SK-N-SH treated with all-trans-retinoic acid at 6 μM for 48 hours (cell line): ENCODE measurements around the gene TCERG1.

ENCODE experiments used
- ATAC-seq: fragments of 200-7000 bp; cut with Tn5 transposase; 3 replicates; pipeline ENCODE4 v1.9.1; 2020; ENCODE audit warnings: mild to moderate bottlenecking, moderate library complexity
- BACH2 ChIP-seq: fragments of 250-450 bp; sonication (Bioruptor Pico); IDR thresholded peaks from 2 replicates; pipeline ENCODE4 v1.9.0; 2021; ENCODE audit warnings: mild to moderate bottlenecking, borderline replicate concordance
- CSDC2 ChIP-seq: fragments of 250-450 bp; sonication (Bioruptor Pico); IDR thresholded peaks from 2 replicates; pipeline ENCODE4 v1.5.0; 2020; ENCODE audit warnings: mild to moderate bottlenecking, moderate library complexity
- ESRRG ChIP-seq: fragments of 250-450 bp; sonication (Bioruptor Pico); IDR thresholded peaks from 2 replicates; pipeline ENCODE4 v1.6.1; 2021; ENCODE audit warnings: mild to moderate bottlenecking
- GLIS3 ChIP-seq: fragments of 250-450 bp; sonication (Bioruptor Pico); IDR thresholded peaks from 2 replicates; pipeline ENCODE4 v1.5.0; 2020; ENCODE audit warnings: mild to moderate bottlenecking, moderate library complexity
- ISL1 ChIP-seq: fragments of 250-450 bp; sonication (Bioruptor Pico); IDR thresholded peaks from 2 replicates; pipeline ENCODE4 v2.1.2; 2022; ENCODE audit warnings: mild to moderate bottlenecking, moderate library complexity
- OSR1 ChIP-seq: fragments of 250-450 bp; sonication (Bioruptor Pico); IDR thresholded peaks from 2 replicates; pipeline ENCODE4 v1.8.0; 2022; ENCODE audit warnings: moderate library complexity, mild to moderate bottlenecking, inconsistent platforms
- RARB ChIP-seq: fragments of 250-450 bp; sonication (Bioruptor Pico); IDR thresholded peaks from 2 replicates; pipeline ENCODE4 v1.8.0; 2021; ENCODE audit warnings: mild to moderate bottlenecking, moderate library complexity
- SNAI2 ChIP-seq: fragments of 250-450 bp; sonication (Bioruptor Pico); IDR thresholded peaks from 2 replicates; pipeline ENCODE4 v1.5.0; 2020; ENCODE audit warnings: mild to moderate bottlenecking, moderate library complexity
- TCF4 ChIP-seq: fragments of 250-450 bp; sonication (Bioruptor Pico); IDR thresholded peaks from 2 replicates; pipeline ENCODE4 v1.8.0; 2021; ENCODE audit warnings: mild to moderate bottlenecking, moderate library complexity, borderline replicate concordance
- TOX ChIP-seq: fragments of 250-450 bp; sonication (Bioruptor Pico); IDR thresholded peaks from 2 replicates; pipeline ENCODE4 v1.8.0; 2021; ENCODE audit warnings: mild to moderate bottlenecking, moderate library complexity, borderline replicate concordance
- TSHZ2 ChIP-seq: fragments of 250-450 bp; sonication (Bioruptor Pico); IDR thresholded peaks from 2 replicates; pipeline ENCODE4 v1.5.0; 2020; ENCODE audit warnings: mild to moderate bottlenecking, moderate library complexity
- ZC3H10 ChIP-seq: fragments of 250-450 bp; sonication (Bioruptor Pico); IDR thresholded peaks from 2 replicates; pipeline ENCODE4 v1.5.1; 2021; ENCODE audit warnings: mild to moderate bottlenecking, moderate library complexity
- ZFP3 ChIP-seq: fragments of 250-450 bp; sonication (Bioruptor Pico); IDR thresholded peaks from 2 replicates; pipeline ENCODE4 v1.5.0; 2020; ENCODE audit warnings: mild to moderate bottlenecking, moderate library complexity
- ZFP30 ChIP-seq: fragments of 450-650 bp; formaldehyde crosslinking; IDR thresholded peaks from 2 replicates; pipeline ENCODE4 v1.5.0; 2022; ENCODE audit warnings: mild to moderate bottlenecking, moderate library complexity
- ZNF565 ChIP-seq: fragments of 450-650 bp; formaldehyde crosslinking; conservative IDR thresholded peaks from 2 replicates; pipeline ENCODE4 v1.5.0; 2020; ENCODE audit warnings: low read depth, mild to moderate bottlenecking, moderate library complexity
- ZNF70 ChIP-seq: fragments of 450-650 bp; formaldehyde crosslinking; IDR thresholded peaks from 2 replicates; pipeline ENCODE4 v1.5.0; 2020; ENCODE audit warnings: mild to moderate bottlenecking, moderate library complexity
- ZNF8 ChIP-seq: fragments of 450-650 bp; formaldehyde crosslinking; IDR thresholded peaks from 2 replicates; pipeline ENCODE4 v1.5.0; 2020; ENCODE audit warnings: mild to moderate bottlenecking, moderate library complexity
- TF ChIP-seq, protein P1 (sequence below): fragments of 250-450 bp; sonication (Bioruptor Pico); IDR thresholded peaks from 2 replicates; pipeline ENCODE4 v1.5.1; 2021; ENCODE audit warnings: mild to moderate bottlenecking, moderate library complexity
- TF ChIP-seq, protein P2 (sequence below): fragments of 250-450 bp; sonication (Bioruptor Pico); IDR thresholded peaks from 2 replicates; pipeline ENCODE4 v1.5.1; 2020; ENCODE audit warnings: low read depth, mild to moderate bottlenecking, moderate library complexity
- TF ChIP-seq, protein P3 (sequence below): fragments of 250-450 bp; sonication (Bioruptor Pico); IDR thresholded peaks from 2 replicates; pipeline ENCODE4 v1.8.0; 2020; ENCODE audit warnings: mild to moderate bottlenecking, moderate library complexity, borderline replicate concordance

Gene TCERG1

GRCh38 chr5:146446861-146447733 is at the start of gene TCERG1:
TCERG1 (plus strand) TSS chr5:146447333; CDS start chr5:146447350, 17 bp downstream.
- TF ChIP-seq TOX (CRISPR knock-in tag) (no peak), CSDC2 (CRISPR knock-in tag) (no peak), ISL1 (CRISPR knock-in tag) (no peak), ZC3H10 (CRISPR knock-in tag) (no peak), OSR1 (CRISPR knock-in tag) (no peak), ZFP30 (CRISPR knock-in tag) (no peak), TSHZ2 (CRISPR knock-in tag) (no peak; the same call in 1 of the 2 replicates), GLIS3 (no peak), SNAI2 (CRISPR knock-in tag) (no peak), TCF4 (CRISPR knock-in tag) (no peak), ZNF565 (no peak), BACH2 (CRISPR knock-in tag) (no peak), ESRRG (CRISPR knock-in tag) (no peak), ZNF70 (CRISPR knock-in tag) (no peak), ZNF8 (CRISPR knock-in tag) (no peak), RARB (CRISPR knock-in tag) (no peak)
- TF ChIP-seq, protein P1, sequence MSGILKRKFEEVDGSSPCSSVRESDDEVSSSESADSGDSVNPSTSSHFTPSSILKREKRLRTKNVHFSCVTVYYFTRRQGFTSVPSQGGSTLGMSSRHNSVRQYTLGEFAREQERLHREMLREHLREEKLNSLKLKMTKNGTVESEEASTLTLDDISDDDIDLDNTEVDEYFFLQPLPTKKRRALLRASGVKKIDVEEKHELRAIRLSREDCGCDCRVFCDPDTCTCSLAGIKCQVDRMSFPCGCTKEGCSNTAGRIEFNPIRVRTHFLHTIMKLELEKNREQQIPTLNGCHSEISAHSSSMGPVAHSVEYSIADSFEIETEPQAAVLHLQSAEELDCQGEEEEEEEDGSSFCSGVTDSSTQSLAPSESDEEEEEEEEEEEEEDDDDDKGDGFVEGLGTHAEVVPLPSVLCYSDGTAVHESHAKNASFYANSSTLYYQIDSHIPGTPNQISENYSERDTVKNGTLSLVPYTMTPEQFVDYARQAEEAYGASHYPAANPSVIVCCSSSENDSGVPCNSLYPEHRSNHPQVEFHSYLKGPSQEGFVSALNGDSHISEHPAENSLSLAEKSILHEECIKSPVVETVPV = no peak
- TF ChIP-seq, protein P2, sequence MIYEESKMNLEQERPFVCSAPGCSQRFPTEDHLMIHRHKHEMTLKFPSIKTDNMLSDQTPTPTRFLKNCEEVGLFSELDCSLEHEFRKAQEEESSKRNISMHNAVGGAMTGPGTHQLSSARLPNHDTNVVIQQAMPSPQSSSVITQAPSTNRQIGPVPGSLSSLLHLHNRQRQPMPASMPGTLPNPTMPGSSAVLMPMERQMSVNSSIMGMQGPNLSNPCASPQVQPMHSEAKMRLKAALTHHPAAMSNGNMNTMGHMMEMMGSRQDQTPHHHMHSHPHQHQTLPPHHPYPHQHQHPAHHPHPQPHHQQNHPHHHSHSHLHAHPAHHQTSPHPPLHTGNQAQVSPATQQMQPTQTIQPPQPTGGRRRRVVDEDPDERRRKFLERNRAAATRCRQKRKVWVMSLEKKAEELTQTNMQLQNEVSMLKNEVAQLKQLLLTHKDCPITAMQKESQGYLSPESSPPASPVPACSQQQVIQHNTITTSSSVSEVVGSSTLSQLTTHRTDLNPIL (CRISPR knock-in tag) = no peak
- TF ChIP-seq, protein P3, sequence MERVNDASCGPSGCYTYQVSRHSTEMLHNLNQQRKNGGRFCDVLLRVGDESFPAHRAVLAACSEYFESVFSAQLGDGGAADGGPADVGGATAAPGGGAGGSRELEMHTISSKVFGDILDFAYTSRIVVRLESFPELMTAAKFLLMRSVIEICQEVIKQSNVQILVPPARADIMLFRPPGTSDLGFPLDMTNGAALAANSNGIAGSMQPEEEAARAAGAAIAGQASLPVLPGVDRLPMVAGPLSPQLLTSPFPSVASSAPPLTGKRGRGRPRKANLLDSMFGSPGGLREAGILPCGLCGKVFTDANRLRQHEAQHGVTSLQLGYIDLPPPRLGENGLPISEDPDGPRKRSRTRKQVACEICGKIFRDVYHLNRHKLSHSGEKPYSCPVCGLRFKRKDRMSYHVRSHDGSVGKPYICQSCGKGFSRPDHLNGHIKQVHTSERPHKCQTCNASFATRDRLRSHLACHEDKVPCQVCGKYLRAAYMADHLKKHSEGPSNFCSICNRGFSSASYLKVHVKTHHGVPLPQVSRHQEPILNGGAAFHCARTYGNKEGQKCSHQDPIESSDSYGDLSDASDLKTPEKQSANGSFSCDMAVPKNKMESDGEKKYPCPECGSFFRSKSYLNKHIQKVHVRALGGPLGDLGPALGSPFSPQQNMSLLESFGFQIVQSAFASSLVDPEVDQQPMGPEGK (CRISPR knock-in tag) = no peak

GRCh38 chr5:146398826-146399225 is 48.3 kb upstream of the TCERG1 start:
- no peak for ATAC-seq
- TF ChIP-seq ISL1 (CRISPR knock-in tag) (no peak), ZFP30 (CRISPR knock-in tag) (no peak), TCF4 (CRISPR knock-in tag) (no peak), SNAI2 (CRISPR knock-in tag) (no peak), OSR1 (CRISPR knock-in tag) (no peak), ZFP3 (CRISPR knock-in tag) (no peak), ZNF8 (CRISPR knock-in tag) (no peak), ZNF70 (CRISPR knock-in tag) (no peak)
- TF ChIP-seq, protein P1 = no peak
- TF ChIP-seq, protein P3 (CRISPR knock-in tag) = no peak
- TF ChIP-seq, protein P2 (CRISPR knock-in tag) = no peak

More at GRCh38 chr5:146446861-146447733, at the start of gene TCERG1:
- ATAC-seq = peak; percentile 96
